Measurements from ENCODE around the gene ANKRD40. TPM values are rescaled to one million over a fixed set of nuclear protein-coding genes. Genes with fewer than 3 reads are reported as not detected.

Gene ANKRD40, protein sequence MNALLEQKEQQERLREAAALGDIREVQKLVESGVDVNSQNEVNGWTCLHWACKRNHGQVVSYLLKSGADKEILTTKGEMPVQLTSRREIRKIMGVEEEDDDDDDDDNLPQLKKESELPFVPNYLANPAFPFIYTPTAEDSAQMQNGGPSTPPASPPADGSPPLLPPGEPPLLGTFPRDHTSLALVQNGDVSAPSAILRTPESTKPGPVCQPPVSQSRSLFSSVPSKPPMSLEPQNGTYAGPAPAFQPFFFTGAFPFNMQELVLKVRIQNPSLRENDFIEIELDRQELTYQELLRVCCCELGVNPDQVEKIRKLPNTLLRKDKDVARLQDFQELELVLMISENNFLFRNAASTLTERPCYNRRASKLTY
- total RNA-seq = 10 to 100 TPM; 21.3 to 27.0 TPM

GRCh38 chr17:50707289-50708049 is at the start of gene ANKRD40:
Gene ANKRD40 (minus strand): TSS chr17:50707914. CDS start chr17:50707654, 260 bp downstream.
- Histone ChIP-seq H3K4me1 (peaks cover 53% of the 10 kb centered on the region), H3K4me3 (peak within 1 kb of the TSS; percentile 31 to 48), H3K27me3 (no peaks in the 10 kb centered on the region), H3K9me3 (no peaks in the 10 kb centered on the region), H3K27ac (peak within 1 kb of the TSS; percentile 93 to 98 (median 96)), H3K36me3 (replicated peaks in 1 of 2; ENCODE audit: insufficient read depth in 1 of 2, low read depth in 2 of 2) (no peaks in the 10 kb centered on the region)
- ATAC-seq = peak; percentile 96
- peak; percentile 54 to 69 (median 69) for TF ChIP-seq POLR2A (IDR thresholded peaks at IDR 0.05)
- peak in 2 of 7 experiments; percentile 2 to 32 for TF ChIP-seq CTCF (IDR thresholded peaks at IDR 0.05)
- DNase-seq = peak; percentile 90 to 96 (median 95)
- 0 to 1% methylated on average over 9 to 48 of the region's 74 CpGs for WGBS, 2 donors
- intact Hi-C loops (cut with DNase I) = no loop called here

DNA sequence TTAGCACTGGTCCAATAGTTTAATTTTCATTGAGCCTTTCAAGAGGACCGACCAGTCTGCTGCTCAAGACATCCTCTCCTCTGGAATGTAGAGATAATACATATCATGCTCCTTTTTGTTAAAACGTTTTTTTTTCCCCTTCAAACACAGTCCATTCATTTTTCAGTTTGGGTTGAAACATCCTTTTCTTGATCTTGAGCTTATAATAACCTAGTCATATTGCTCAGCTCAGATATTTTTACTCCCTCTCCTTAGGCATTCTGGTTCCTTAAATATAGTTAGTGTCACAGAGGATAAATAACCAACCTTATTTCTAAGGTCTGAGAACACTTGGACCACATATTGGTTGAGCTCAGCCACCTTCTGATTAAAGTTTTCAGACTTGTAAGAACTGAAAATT is 46.8 kb upstream of the ANKRD40 start:
- Histone ChIP-seq H3K9me3 (no peaks in the 10 kb centered on the region), H3K36me3 (replicated peaks in 1 of 2; ENCODE audit: insufficient read depth in 1 of 2, low read depth in 2 of 2) (peaks cover 0 to 28% of the 10 kb centered on the region in 2 donors), H3K4me1 (peaks cover 30% of the 10 kb centered on the region), H3K4me3 (no peak overlapping the region), H3K27ac (peak overlapping the region in 1 of 4 donors; percentile 7), H3K27me3 (no peaks in the 10 kb centered on the region)
- no peak for TF ChIP-seq POLR2A (IDR thresholded peaks at IDR 0.05)
- TF ChIP-seq CTCF (IDR thresholded peaks at IDR 0.05) = no peak
- DNase-seq = no peak
- no peak for ATAC-seq
- 48 to 50% methylated on average over 2 of the region's 2 CpGs for WGBS, 2 donors
- intact Hi-C loops (cut with DNase I) = no loop called here

- no peak for TF ChIP-seq CTCF (IDR thresholded peaks at IDR 0.05)
- no peak for DNase-seq
- H3K27ac ChIP-seq = no peak overlapping the region
- 68 to 73% methylated on average over 6 of the region's 6 CpGs for WGBS, 2 donors
- no peaks in the 10 kb centered on the region for H3K9me3 ChIP-seq
- H3K4me1 ChIP-seq = peaks cover 7% of the 10 kb centered on the region
- no peak for ATAC-seq
- H3K4me3 ChIP-seq = no peak overlapping the region
- no peaks in the 10 kb centered on the region for H3K27me3 ChIP-seq
- H3K36me3 ChIP-seq (replicated peaks in 1 of 2; ENCODE audit: insufficient read depth in 1 of 2, low read depth in 2 of 2) = peaks cover 0 to 54% of the 10 kb centered on the region in 2 donors
- intact Hi-C loops (cut with DNase I) = no loop called here
Measured at GRCh38 chr17:50749245-50749644, 41.5 kb upstream of the ANKRD40 start.

GRCh38 chr17:50745631-50746030 is 37.9 kb upstream of the ANKRD40 start:
- H3K27me3 ChIP-seq = no peaks in the 10 kb centered on the region
- 80 to 86% methylated on average over 12 of the region's 12 CpGs for WGBS, 2 donors
- peaks cover 7% of the 10 kb centered on the region for H3K4me1 ChIP-seq
- H3K27ac ChIP-seq = no peak overlapping the region
- ATAC-seq (no peak), DNase-seq (no peak)
- H3K4me3 ChIP-seq = no peak overlapping the region
- H3K9me3 ChIP-seq = no peaks in the 10 kb centered on the region
- intact Hi-C loops (cut with DNase I) = no loop called here
- TF ChIP-seq POLR2A (IDR thresholded peaks at IDR 0.05) = no peak
- TF ChIP-seq CTCF (IDR thresholded peaks at IDR 0.05) = no peak
- peaks cover 0 to 58% of the 10 kb centered on the region in 2 donors for H3K36me3 ChIP-seq (replicated peaks in 1 of 2; ENCODE audit: insufficient read depth in 1 of 2, low read depth in 2 of 2)
